SJSA1 (cell line): ENCODE measurements around the gene HLA-A. TPM values are rescaled to one million over a fixed set of nuclear protein-coding genes. Genes with fewer than 3 reads are reported as not detected.
A peak's percentile ranks its signal among the peaks of the same experiment; 100 is the strongest.

Source experiments
- DNase-seq, 2 experiments: peaks; one replicate each; pipeline ENCODE4 v3.0.0-alpha.2; 2015 to 2020; ENCODE audit warnings: low spot score in 2 of 2, low read depth in 1 of 2
- H3K27ac ChIP-seq: fragments of 250-450 bp; sonication (Bioruptor Pico); 2 replicates; pipeline ENCODE4 v1.5.1; 2020; ENCODE audit warnings: mild to moderate bottlenecking, moderate library complexity
- H3K27me3 ChIP-seq: fragments of 250-450 bp; sonication (Bioruptor Pico); replicated peaks from 2 replicates; pipeline ENCODE4 v1.5.1; 2020; ENCODE audit warnings: mild to moderate bottlenecking, moderate library complexity
- H3K36me3 ChIP-seq: fragments of 250-450 bp; sonication (Bioruptor Pico); 2 replicates; pipeline ENCODE4 v1.5.1; 2020; ENCODE audit warnings: mild to moderate bottlenecking
- H3K4me1 ChIP-seq: fragments of 250-450 bp; sonication (Bioruptor Pico); replicated peaks from 2 replicates; pipeline ENCODE4 v1.6.1; 2021; ENCODE audit warnings: mild to moderate bottlenecking
- H3K4me3 ChIP-seq: fragments of 250-450 bp; sonication (Bioruptor Pico); 2 replicates; pipeline ENCODE4 v1.5.1; 2020; ENCODE audit warnings: mild to moderate bottlenecking
- H3K9me3 ChIP-seq: fragments of 250-450 bp; sonication (Bioruptor Pico); replicated peaks from 2 replicates; pipeline ENCODE4 v1.5.1; 2020; ENCODE audit warnings: mild to moderate bottlenecking
- total RNA-seq: library from RNA; depleted of rRNA; stranded (reverse); fragments of >200 nt; shearing (Covaris generic); gene quantifications from 2 replicates; pipeline ENCODE4 v1.2.3, GENCODE V29; 2014

Gene HLA-A
- total RNA-seq, 1 experiment from 2014 or later, result 1,583 TPM

DNA sequence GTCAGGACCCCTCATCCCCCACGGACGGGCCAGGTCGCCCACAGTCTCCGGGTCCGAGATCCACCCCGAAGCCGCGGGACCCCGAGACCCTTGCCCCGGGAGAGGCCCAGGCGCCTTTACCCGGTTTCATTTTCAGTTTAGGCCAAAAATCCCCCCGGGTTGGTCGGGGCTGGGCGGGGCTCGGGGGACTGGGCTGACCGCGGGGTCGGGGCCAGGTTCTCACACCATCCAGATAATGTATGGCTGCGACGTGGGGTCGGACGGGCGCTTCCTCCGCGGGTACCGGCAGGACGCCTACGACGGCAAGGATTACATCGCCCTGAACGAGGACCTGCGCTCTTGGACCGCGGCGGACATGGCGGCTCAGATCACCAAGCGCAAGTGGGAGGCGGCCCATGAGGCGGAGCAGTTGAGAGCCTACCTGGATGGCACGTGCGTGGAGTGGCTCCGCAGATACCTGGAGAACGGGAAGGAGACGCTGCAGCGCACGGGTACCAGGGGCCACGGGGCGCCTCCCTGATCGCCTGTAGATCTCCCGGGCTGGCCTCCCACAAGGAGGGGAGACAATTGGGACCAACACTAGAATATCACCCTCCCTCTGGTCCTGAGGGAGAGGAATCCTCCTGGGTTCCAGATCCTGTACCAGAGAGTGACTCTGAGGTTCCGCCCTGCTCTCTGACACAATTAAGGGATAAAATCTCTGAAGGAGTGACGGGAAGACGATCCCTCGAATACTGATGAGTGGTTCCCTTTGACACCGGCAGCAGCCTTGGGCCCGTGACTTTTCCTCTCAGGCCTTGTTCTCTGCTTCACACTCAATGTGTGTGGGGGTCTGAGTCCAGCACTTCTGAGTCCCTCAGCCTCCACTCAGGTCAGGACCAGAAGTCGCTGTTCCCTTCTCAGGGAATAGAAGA is 978 bp downstream of the HLA-A start:
- peak in 1 of 2 experiments; percentile 23 for DNase-seq
- Histone ChIP-seq H3K4me1 (peaks cover 6% of the 10 kb centered on the region), H3K36me3 (peaks cover 40% of the 10 kb centered on the region), H3K27ac (peak overlapping the region; percentile 95), H3K4me3 (peak overlapping the region; percentile 75), H3K9me3 (no peaks in the 10 kb centered on the region), H3K27me3 (no peaks in the 10 kb centered on the region)

DNA sequence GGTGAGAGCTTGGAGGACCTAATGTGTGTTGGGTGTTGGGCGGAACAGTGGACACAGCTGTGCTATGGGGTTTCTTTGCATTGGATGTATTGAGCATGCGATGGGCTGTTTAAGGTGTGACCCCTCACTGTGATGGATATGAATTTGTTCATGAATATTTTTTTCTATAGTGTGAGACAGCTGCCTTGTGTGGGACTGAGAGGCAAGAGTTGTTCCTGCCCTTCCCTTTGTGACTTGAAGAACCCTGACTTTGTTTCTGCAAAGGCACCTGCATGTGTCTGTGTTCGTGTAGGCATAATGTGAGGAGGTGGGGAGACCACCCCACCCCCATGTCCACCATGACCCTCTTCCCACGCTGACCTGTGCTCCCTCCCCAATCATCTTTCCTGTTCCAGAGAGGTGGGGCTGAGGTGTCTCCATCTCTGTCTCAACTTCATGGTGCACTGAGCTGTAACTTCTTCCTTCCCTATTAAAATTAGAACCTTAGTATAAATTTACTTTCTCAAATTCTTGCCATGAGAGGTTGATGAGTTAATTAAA is 3.0 kb downstream of the HLA-A start:
- Histone ChIP-seq H3K4me3 (no peak overlapping the region), H3K9me3 (no peaks in the 10 kb centered on the region)

GRCh38 chr6:29946223-29947076 is 4.1 kb downstream of the HLA-A start:
- H3K4me1 ChIP-seq, result peaks cover 5% of the 10 kb centered on the region
- no peak overlapping the region for H3K27ac ChIP-seq
- H3K36me3 ChIP-seq, result peaks cover 40% of the 10 kb centered on the region
- H3K4me3 ChIP-seq, result no peak overlapping the region
- no peak for DNase-seq
- no peaks in the 10 kb centered on the region for H3K27me3 ChIP-seq
- H3K9me3 ChIP-seq, result no peaks in the 10 kb centered on the region

More for the DNA sequence above, 3.0 kb downstream of the HLA-A start:
- Histone ChIP-seq H3K27me3 (no peaks in the 10 kb centered on the region), H3K4me1 (peaks cover 6% of the 10 kb centered on the region), H3K36me3 (peaks cover 40% of the 10 kb centered on the region), H3K27ac (no peak overlapping the region)
- no peak for DNase-seq

- H3K27me3 ChIP-seq, result no peaks in the 10 kb centered on the region
- no peak for DNase-seq
These were observed 5.0 kb downstream of the HLA-A start for GRCh38 chr6:29947077-29947980.

GRCh38 chr6:29948277-29948676 is 5.9 kb downstream of the HLA-A start:
- Histone ChIP-seq H3K4me1 (peaks cover 4% of the 10 kb centered on the region), H3K36me3 (peaks cover 32% of the 10 kb centered on the region), H3K9me3 (no peaks in the 10 kb centered on the region), H3K4me3 (no peak overlapping the region), H3K27ac (no peak overlapping the region), H3K27me3 (no peaks in the 10 kb centered on the region)
- DNase-seq, result no peak

More at GRCh38 chr6:29947077-29947980, 5.0 kb downstream of the HLA-A start:
- peaks cover 38% of the 10 kb centered on the region for H3K36me3 ChIP-seq
- H3K4me1 ChIP-seq, result no peaks in the 10 kb centered on the region; the same call in 1 of the 2 replicates
- no peaks in the 10 kb centered on the region for H3K9me3 ChIP-seq
- H3K27ac ChIP-seq, result no peak overlapping the region
- H3K4me3 ChIP-seq, result no peak overlapping the region

DNA sequence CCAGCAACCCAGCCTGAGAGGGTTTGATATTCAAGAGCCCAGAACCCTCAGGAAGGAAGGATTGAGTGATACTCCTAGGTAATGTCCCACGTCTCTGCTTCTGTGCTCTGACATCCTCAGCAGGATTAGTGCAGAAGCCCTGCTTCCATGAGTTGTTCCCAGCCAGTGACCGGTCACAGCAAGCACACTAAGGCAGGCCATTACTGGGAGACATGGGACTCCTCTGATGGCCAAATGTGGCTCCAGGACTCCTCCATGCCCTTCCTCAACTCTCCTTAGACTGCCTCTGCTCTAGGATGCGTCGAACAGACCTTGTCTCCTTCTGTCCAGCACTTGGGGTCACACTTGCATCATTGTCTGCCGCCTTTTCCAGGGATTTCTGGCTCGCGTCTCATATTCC is 7.6 kb downstream of the HLA-A start:
- H3K9me3 ChIP-seq, result no peaks in the 10 kb centered on the region
- H3K27ac ChIP-seq, result no peak overlapping the region
- no peaks in the 10 kb centered on the region for H3K27me3 ChIP-seq
- H3K4me3 ChIP-seq, result no peak overlapping the region
- H3K36me3 ChIP-seq, result peaks cover 22% of the 10 kb centered on the region
- no peak for DNase-seq
- peaks cover 10% of the 10 kb centered on the region for H3K4me1 ChIP-seq

DNA sequence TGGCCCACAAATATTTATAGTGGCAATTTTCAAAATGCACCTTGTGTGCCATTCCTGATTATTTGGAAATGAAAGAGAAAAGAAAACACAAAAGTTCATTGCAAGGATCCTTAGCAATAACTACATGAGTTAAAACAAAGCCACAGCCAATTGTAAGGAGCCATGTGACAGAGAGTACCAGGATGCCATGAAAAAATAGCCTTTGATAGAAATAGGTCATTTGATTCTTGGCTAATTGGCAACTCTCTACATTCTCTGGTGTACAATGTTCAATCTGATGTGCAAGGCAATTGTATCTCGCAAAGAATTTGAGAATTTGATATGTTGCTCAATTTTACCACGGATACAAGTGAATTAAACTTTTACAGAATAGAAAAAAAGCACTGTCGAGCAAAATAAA is 9.6 kb downstream of the HLA-A start:
- Histone ChIP-seq H3K4me1 (peaks cover 10% of the 10 kb centered on the region), H3K9me3 (no peaks in the 10 kb centered on the region), H3K27me3 (no peaks in the 10 kb centered on the region), H3K4me3 (no peak overlapping the region), H3K27ac (no peak overlapping the region), H3K36me3 (peaks cover 7% of the 10 kb centered on the region)
- DNase-seq, result no peak

DNA sequence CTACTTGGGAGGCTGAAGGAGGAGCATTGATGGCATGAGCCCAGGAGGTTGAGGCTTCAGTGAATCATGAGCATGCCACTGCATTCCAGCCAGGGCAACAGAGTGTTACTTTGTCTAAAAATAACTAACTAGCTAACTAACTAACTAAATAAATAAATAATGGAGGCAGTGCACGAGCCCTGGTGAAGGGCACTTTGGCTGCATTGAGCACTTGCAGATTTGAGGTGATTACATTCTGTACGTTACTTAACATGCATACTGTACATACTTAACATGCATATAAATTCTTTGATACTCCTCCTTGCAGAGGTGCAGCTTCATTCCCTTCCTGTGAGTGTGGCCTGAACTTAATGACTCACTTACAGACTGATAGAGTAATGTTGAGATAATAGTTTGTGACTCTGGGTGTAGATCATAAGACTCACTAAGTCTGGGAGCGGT is 10.7 kb downstream of the HLA-A start:
- Histone ChIP-seq H3K27me3 (no peaks in the 10 kb centered on the region), H3K4me3 (no peak overlapping the region), H3K9me3 (no peaks in the 10 kb centered on the region), H3K4me1 (peaks cover 10% of the 10 kb centered on the region), H3K36me3 (no peaks in the 10 kb centered on the region), H3K27ac (peak overlapping the region; percentile 62; the same call in 1 of the 2 replicates)
- DNase-seq, result peak; percentile 56 to 79

- Histone ChIP-seq H3K36me3 (no peaks in the 10 kb centered on the region), H3K27ac (peak overlapping the region; percentile 62), H3K27me3 (no peaks in the 10 kb centered on the region), H3K4me3 (no peak overlapping the region), H3K4me1 (peaks cover 10% of the 10 kb centered on the region), H3K9me3 (no peaks in the 10 kb centered on the region)
- DNase-seq, result no peak
These were observed 11.4 kb downstream of the HLA-A start for GRCh38 chr6:29953686-29954085.

DNA sequence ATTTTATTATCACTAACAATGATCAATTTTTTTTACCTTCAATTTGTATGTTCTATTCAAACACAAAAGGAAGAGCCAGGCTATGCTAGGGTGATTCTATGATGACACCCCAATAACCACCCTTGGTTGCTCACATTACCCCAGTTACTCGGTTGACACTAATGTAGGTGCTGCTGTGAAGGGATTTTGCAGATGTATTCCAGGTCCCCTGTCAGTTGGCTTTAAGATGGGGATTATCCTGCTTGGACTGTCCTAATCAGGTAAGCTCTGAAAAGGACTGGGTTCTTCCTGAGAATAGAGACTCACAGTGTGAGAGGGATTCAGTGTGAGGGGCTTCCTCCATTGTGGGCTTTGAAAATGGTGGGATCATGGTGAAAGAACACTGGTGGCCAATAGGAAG is 11.9 kb downstream of the HLA-A start:
- no peak for DNase-seq
- Histone ChIP-seq H3K9me3 (no peaks in the 10 kb centered on the region), H3K36me3 (no peaks in the 10 kb centered on the region), H3K27me3 (no peaks in the 10 kb centered on the region), H3K4me1 (peaks cover 10% of the 10 kb centered on the region), H3K4me3 (no peak overlapping the region), H3K27ac (no peak overlapping the region)

GRCh38 chr6:29955783-29956182 is 13.5 kb downstream of the HLA-A start:
- H3K27ac ChIP-seq, result no peak overlapping the region
- H3K4me1 ChIP-seq, result peaks cover 10% of the 10 kb centered on the region

DNA sequence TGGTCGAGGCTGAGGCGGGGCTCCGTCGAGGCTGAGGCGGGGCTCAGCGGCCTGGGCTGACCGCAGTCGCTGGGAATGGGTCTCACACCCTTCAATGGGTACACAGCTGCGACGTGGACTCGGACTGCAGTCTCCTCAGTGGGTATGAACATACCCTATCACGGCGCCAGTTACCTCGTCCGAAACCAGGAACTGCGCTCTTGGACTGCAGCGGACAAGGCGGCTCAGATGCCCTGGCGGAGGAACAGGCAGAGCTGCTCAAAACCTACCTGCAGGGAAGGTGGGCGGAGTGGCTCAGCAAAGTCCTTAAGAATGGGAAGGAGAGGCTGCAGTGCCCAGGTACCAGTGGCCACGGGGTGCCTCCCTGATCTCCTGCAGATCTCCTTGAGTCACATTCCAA is 14.2 kb downstream of the HLA-A start:
- no peak for DNase-seq
- Histone ChIP-seq H3K4me1 (peaks cover 10% of the 10 kb centered on the region), H3K9me3 (no peaks in the 10 kb centered on the region), H3K4me3 (no peak overlapping the region), H3K27ac (no peak overlapping the region), H3K27me3 (no peaks in the 10 kb centered on the region), H3K36me3 (no peaks in the 10 kb centered on the region)

More at GRCh38 chr6:29955783-29956182, 13.5 kb downstream of the HLA-A start:
- Histone ChIP-seq H3K27me3 (no peaks in the 10 kb centered on the region), H3K36me3 (no peaks in the 10 kb centered on the region), H3K4me3 (no peak overlapping the region), H3K9me3 (no peaks in the 10 kb centered on the region)
- no peak for DNase-seq

- Histone ChIP-seq H3K27ac (no peak overlapping the region), H3K36me3 (no peaks in the 10 kb centered on the region), H3K9me3 (no peaks in the 10 kb centered on the region), H3K27me3 (no peaks in the 10 kb centered on the region), H3K4me1 (peaks cover 8% of the 10 kb centered on the region), H3K4me3 (no peak overlapping the region)
- no peak for DNase-seq
These were observed 15.7 kb downstream of the HLA-A start for GRCh38 chr6:29958046-29958445.
